LNCaP clone FGC (cell line): ENCODE data around the gene ANGPTL2.
"Not testable (repeated sequence)": the region's sequence is repeated elsewhere in the genome, so short reads cannot be mapped to it uniquely, and the experiment has no call there.

Experiments used
- DNase-seq: peaks from one replicate; pipeline ENCODE4 v3.0.0-alpha.2; 2011; ENCODE audit warnings: low read depth
- H3K4me3 ChIP-seq: 2 replicates; pipeline ENCODE4 v1.5.1; 2011; ENCODE audit warnings: mild to moderate bottlenecking, low read depth, low read length, control low read depth
- CTCF ChIP-seq: IDR thresholded peaks from 2 replicates; pipeline ENCODE4 v1.5.1; 2012; ENCODE audit warnings: mild to moderate bottlenecking; ENCODE audit not compliant: control insufficient read depth, insufficient read depth; ENCODE audit errors: extremely low read depth

ANGPTL2 gene

GRCh38 chr9:127154003-127154389, 31.6 kb upstream of the ANGPTL2 start:
- no peak for TF ChIP-seq CTCF

GRCh38 chr9:127153501-127153900, 31.1 kb upstream of the ANGPTL2 start:
- TF ChIP-seq CTCF, result no peak
- no peak overlapping the region for H3K4me3 ChIP-seq
- no peak for DNase-seq

More at GRCh38 chr9:127154003-127154389, 31.6 kb upstream of the ANGPTL2 start:
- no peak overlapping the region for H3K4me3 ChIP-seq
- no peak for DNase-seq

- TF ChIP-seq CTCF, result no peak
- H3K4me3 ChIP-seq, result no peak overlapping the region
- DNase-seq, result no peak
Measured at GRCh38 chr9:127149463-127150390, 27.3 kb upstream of the ANGPTL2 start.

GRCh38 chr9:127149010-127149409, 26.6 kb upstream of the ANGPTL2 start:
- H3K4me3 ChIP-seq, result no peak overlapping the region
- no peak for DNase-seq
- TF ChIP-seq CTCF, result no peak

- TF ChIP-seq CTCF, result no peak
- DNase-seq, result no peak
- H3K4me3 ChIP-seq, result no peak overlapping the region
Measured at GRCh38 chr9:127148014-127148413, 25.6 kb upstream of the ANGPTL2 start.

- DNase-seq, result no peak
- TF ChIP-seq CTCF, result no peak
- H3K4me3 ChIP-seq, result no peak overlapping the region
Measured at GRCh38 chr9:127147251-127147650, 24.8 kb upstream of the ANGPTL2 start.

GRCh38 chr9:127146841-127147240, 24.4 kb upstream of the ANGPTL2 start:
- not testable (repeated sequence) for DNase-seq, H3K4me3 ChIP-seq
